NCI-H774 (cell line): Measurements from ENCODE around the gene GABRA5.
"Not testable (repeated sequence)": the region's sequence is repeated elsewhere in the genome, so short reads cannot be mapped to it uniquely, and the experiment has no call there.

Experiments
- DNase-seq: peaks from one replicate; lab custom pipeline; 2025; lab: John Stamatoyannopoulos, UW

Gene GABRA5

GRCh38 chr15:26877831-26878230 lies 11.0 kb downstream of the GABRA5 start:
- DNase-seq, result no peak

- DNase-seq, result no peak
Measured at GRCh38 chr15:26879706-26880105, 12.8 kb downstream of the GABRA5 start.

GRCh38 chr15:26882112-26882511 lies 15.2 kb downstream of the GABRA5 start:
- no peak for DNase-seq

DNA sequence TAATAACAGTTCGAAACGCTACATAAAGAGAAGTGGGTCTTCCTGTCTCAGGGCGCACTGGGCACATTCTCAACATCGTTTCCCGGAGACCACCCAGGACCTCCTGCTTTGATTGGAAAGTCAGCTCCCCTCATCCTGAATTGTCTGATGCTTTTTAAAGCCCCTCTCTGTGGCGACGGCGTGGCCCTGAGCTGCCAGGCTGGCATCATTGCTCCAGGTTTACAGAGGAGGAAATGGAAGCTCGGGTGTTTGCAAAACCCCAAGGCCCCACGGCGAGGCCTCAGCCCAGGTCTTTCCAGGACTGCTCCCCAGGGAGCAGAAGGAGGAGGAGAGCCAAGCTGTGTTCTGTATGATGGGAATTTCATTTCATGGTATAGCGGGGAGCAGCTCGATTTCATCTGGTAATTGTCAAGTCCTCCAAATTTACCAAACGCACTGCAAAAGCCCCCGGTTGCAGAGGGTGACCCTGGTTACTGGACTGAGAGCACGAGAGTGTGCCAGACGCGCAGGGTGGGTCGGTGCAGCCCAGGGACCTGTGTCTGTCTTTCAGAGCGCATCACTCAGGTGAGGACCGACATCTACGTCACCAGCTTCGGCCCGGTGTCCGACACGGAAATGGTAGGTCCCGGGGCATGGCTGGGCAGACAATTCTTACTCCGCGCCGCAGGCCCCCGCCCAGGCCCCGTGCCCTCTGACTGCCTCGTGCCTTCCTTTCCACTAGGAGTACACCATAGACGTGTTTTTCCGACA lies 15.9 kb downstream of the GABRA5 start:
- no peak for DNase-seq

DNA sequence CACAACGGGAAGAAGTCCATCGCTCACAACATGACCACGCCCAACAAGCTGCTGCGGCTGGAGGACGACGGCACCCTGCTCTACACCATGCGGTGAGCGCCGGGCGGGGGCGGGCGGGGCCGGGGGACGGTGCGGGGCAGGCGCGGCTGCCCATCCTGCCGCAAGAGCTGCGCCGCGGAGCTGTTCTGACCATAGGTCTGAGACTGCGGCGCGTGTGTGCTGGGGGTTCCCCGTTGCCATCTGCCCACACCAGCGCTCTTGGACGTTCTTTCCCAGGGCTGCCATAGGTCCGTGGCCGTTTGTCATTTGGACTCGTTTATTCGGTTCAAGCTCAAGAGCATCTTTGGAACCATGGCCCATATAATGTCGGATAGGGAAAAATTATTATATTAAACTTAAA lies 16.6 kb downstream of the GABRA5 start:
- DNase-seq, result no peak

- DNase-seq, result no peak
Measured at GRCh38 chr15:26886566-26886965, 19.7 kb downstream of the GABRA5 start.

- DNase-seq, result no peak
Measured at GRCh38 chr15:26887926-26888666, 21.2 kb downstream of the GABRA5 start.

DNA sequence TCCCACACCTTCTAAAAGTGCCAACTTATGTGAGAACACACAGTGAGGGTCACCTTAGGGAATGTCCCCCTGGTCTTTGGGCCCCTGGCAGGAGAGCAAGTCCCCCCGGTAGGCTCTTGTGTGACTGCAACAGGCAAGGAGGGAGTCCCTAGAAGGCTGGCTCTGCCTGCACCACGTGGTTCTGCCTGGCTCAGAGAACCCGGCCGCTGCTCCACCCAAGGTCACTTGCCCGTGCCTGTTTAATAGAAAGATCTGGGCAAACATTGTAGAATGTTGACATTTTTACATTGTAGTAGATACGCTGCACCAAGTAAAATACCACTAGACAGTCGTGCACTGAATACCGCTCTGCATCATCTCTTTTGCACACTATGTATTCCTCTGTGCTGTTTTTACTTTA lies 21.9 kb downstream of the GABRA5 start:
- DNase-seq, result no peak

GRCh38 chr15:26889298-26889898 lies 22.5 kb downstream of the GABRA5 start:
- DNase-seq, result peak; percentile 56

GRCh38 chr15:26890451-26890850 lies 23.6 kb downstream of the GABRA5 start:
- no peak for DNase-seq

- no peak for DNase-seq
Measured at GRCh38 chr15:26890988-26891387, 24.1 kb downstream of the GABRA5 start.

DNA sequence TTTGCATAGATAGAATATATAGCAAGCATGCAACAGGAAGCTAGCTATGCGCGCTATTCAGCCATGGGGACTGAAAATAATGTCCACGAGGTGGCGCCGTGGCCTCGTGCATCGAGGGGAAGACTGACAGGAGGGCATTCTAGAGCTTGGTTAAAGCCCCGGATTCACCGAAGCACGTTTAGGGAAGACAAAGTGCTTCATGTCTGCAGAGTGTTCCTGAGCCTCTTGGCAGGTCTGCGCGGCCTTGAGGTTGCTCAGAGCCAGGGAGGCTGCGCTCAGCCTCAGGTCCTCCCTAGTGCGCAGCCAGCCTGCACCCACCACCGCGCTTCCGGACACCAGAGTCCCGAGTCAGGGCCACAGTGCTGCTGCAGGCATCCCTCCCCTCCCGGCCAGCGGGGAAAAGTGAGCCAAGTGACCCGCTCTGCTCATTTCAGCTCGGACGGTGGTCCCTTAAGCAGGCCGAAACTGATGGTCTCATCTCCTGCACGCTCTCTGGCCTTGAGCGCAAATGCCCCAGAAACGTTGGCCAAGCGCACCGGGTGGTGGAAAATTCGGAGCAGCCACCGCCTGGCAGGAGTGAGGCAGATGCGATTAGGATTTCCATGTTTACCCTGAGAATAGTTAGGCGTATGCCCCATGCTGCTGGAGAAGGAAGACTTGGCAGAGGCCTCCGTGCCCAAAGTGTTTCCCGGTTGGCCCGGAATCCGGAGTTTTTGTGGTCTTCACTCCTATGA lies 24.8 kb downstream of the GABRA5 start:
- peak; percentile 59 for DNase-seq

DNA sequence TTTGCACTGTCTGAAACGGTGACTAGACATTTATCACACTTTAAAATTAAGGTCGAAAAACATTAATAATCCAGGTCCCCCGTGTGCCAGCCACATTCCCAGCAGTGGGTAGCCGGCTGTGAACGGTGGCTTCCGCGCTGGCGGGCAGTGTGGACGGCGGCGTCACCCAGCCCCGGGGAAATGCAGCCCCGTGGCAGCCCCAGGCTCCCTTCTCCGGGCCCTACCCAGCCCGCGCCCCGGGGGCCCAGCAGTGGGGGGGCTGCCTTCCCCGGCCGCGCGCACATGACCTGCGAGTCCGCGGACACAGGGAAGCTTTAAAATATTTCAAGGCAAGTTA lies 25.3 kb downstream of the GABRA5 start:
- no peak for DNase-seq

GRCh38 chr15:26892678-26893077 lies 25.8 kb downstream of the GABRA5 start:
- no peak for DNase-seq

- no peak for DNase-seq
Measured at GRCh38 chr15:26893351-26894065, 26.6 kb downstream of the GABRA5 start.

GRCh38 chr15:26894181-26894580 lies 27.3 kb downstream of the GABRA5 start:
- no peak for DNase-seq

GRCh38 chr15:26895346-26895745 lies 28.5 kb downstream of the GABRA5 start:
- not testable (repeated sequence) for DNase-seq

- DNase-seq, result no peak
Measured at GRCh38 chr15:26899658-26900057, 32.8 kb downstream of the GABRA5 start.

GRCh38 chr15:26901041-26901440 lies 34.2 kb downstream of the GABRA5 start:
- DNase-seq, result no peak

- DNase-seq, result no peak
Measured at GRCh38 chr15:26910715-26911114, 43.9 kb downstream of the GABRA5 start.

DNA sequence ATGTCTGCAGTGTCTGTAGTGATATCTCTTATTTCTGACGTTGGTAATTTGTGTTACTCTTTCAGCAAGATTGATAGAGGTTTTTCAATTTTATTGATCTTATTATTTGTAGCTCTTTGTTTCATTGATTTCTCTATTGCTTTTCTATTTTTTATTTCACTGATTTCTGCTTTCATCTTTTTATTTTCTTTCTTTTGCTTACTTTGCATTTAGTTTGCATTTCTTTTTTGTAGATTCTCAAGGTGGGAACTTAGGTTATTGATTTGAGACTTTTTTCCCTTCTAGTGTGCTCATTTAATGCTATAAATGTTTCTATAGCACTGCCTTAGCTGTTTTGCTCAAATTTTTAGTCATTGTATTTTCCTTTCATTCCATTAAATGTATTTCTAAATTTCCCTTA lies 54.6 kb downstream of the GABRA5 start:
- no peak for DNase-seq

DNA sequence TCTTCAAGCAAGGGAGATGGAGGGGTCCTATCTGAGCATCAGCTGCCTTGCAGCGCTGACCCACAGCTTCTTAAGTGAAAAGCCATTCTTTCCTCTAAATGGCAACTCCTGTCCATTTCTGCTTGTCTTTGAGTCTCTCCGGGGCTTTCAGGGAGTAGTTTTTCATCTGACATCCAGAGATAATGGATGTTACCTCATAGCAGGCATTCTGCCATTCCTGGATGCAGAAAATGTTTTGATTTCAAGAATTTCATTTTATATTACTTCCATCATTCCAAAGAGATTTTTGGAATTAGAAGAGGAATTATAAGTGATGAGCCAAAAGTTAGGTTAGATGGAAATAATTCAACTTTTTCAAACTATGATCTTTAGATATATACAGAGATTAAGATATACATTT lies 59.2 kb downstream of the GABRA5 start:
- no peak for DNase-seq
